22Rv1 (cell line): Measurements from ENCODE around the gene SMCR8.

Experiments
- CTCF ChIP-seq: fragments of 450-650 bp; IDR thresholded peaks from 2 replicates; pipeline ENCODE4 v1.5.1; 2017; ENCODE audit warnings: mild to moderate bottlenecking
- ZFX ChIP-seq: fragments of 450-650 bp; IDR thresholded peaks from 2 replicates; pipeline ENCODE4 v1.6.1; 2017; ENCODE audit warnings: antibody characterized with exemption, borderline replicate concordance

DNA sequence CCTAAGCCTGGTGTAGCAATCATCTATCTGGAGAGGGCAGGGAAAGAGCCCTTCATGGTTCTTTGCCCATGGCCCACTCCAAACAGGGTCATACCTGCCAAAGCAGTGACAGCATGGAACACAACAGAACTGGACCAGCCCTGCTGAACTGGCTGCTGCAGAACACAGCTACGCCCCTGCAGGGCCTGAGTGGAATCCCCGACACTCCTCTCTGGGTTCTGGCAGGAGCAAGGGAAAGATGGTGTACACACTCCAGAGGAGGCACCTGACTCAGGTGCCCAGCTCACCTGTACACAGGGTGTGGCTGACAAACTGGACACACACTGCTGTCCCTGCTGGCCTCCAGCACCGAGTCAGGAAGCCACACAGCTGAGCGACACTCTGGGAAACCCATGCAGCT is 34.8 kb upstream of the SMCR8 start:
- TF ChIP-seq CTCF = no peak
- no peak for TF ChIP-seq ZFX
